Nasal cavity respiratory epithelium epithelial cell of viscerocranial mucosa (primary cell): ENCODE data around the gene C1orf115. TPM values are rescaled to one million over a fixed set of nuclear protein-coding genes. Genes with fewer than 3 reads are reported as not detected.

ENCODE experiments used
- total RNA-seq: library from RNA; depleted of rRNA; stranded (reverse); fragments of >200 nt; gene quantifications from 2 replicates; pipeline ENCODE4 v1.2.3, GENCODE V29; 2014

Gene C1orf115
- 1.4 and 4.6 TPM in 2 replicates for total RNA-seq

GRCh38 chr1:220690140-220691052 is at the start of gene C1orf115:
C1orf115 (plus strand) TSS chr1:220690363; CDS start chr1:220690403, 40 bp downstream.

DNA sequence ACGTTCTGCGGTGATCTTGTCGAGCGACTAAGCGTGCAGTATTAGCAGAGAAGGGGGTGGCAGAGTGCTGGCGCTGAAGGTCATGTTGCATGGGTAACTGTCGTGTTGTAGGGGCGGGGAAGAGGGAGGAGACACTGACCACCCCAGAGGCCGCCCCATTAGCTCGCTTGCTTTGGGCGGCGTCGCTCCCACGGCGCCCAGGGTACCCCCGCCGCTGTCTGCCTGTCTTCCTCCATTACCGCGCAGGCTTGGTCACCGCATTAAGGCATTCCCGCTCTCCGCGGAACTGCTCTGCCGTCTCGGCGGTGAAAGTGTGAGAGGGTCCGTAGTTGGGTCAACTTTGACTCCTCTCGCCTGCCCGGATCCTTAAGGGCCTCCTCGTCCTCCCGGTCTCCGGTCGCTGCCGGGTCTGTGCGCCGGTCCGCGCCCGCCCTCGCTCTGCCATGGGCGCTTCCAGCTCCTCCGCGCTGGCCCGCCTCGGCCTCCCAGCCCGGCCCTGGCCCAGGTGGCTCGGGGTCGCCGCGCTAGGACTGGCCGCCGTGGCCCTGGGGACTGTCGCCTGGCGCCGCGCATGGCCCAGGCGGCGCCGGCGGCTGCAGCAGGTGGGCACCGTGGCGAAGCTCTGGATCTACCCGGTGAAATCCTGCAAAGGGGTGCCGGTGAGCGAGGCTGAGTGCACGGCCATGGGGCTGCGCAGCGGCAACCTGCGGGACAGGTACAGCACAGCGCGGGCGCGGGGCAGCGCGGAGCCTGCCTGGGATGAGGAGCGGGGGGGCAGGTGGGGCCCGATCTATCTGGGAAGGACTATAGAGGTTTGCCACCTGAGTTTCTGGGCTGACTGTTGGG is 58.1 kb downstream of the C1orf115 start, which contains the start of gene MTARC2:
MTARC2 (plus strand) TSS at position 234 of the 846 bp plus-strand sequence; CDS start at position 444, 210 bp downstream.

Other genes with a start within 250 kb of the C1orf115 start
- 10.3 and 25.3 TPM in 2 replicates for gene MARK1, start 162.2 kb upstream of the C1orf115 start, total RNA-seq
- 1.0 and 4.6 TPM in 2 replicates for gene MTARC2, start 58.0 kb downstream of the C1orf115 start, total RNA-seq
- 3.4 and 5.7 TPM in 2 replicates for gene MTARC1, start 96.5 kb downstream of the C1orf115 start, total RNA-seq
- gene HLX, start 189.1 kb downstream of the C1orf115 start, total RNA-seq, result 0.07 TPM in 1 of 2 replicates, not detected in the other